IMR-90 (cell line): Measurements from ENCODE around the gene RGS3. TPM values are rescaled to one million over a fixed set of nuclear protein-coding genes. Genes with fewer than 3 reads are reported as not detected.

Experiments used
- ATAC-seq: fragments of 200-7000 bp; cut with Tn5 transposase; 2 replicates; pipeline ENCODE4 v1.9.1; 2020; ENCODE audit warnings: low read depth, mild to moderate bottlenecking, moderate library complexity
- BruUV-seq: library from RNA; stranded (reverse); fragments of 400-500 nt; replicated peaks from 2 replicates; lab custom pipeline; 2021; lab: Mats Ljungman, UMichigan
- CTCF ChIA-PET: fragments of 300-600 bp; formaldehyde crosslinking; extraction: SDS; loops from one replicate; lab custom pipeline; 2021; ENCODE audit warnings: antibody characterized with exemption; lab: Yijun Ruan, JAX
- POLR2A ChIA-PET: fragments of 300-600 bp; sonication (Branson Sonifier 250); formaldehyde crosslinking; loops from one replicate; lab custom pipeline; 2022; ENCODE audit warnings: antibody characterized with exemption; ENCODE audit not compliant: unreplicated experiment; lab: Charles Lee
- DNase-seq: peaks from one replicate; pipeline ENCODE4 v3.0.0; 2013
- H2AFZ ChIP-seq: replicated peaks from 2 replicates; pipeline ENCODE3; 2013; ENCODE audit warnings: low read length, mild to moderate bottlenecking; ENCODE audit not compliant: poor library complexity
- H2AK5ac ChIP-seq: 2 replicates; pipeline ENCODE4 v1.6.1; 2013; ENCODE audit warnings: low read depth, low read length, inconsistent platforms
- H2AK9ac ChIP-seq: replicated peaks from 2 replicates; pipeline ENCODE3; 2013; ENCODE audit warnings: mild to moderate bottlenecking, low read depth, low read length, moderate library complexity; ENCODE audit not compliant: poor library complexity
- H2BK120ac ChIP-seq: 2 replicates; pipeline ENCODE4 v1.6.1; 2013; ENCODE audit warnings: low read depth, low read length, inconsistent platforms
- H2BK15ac ChIP-seq: 3 replicates; pipeline ENCODE4 v1.6.1; 2013; ENCODE audit warnings: low read depth, low read length, inconsistent platforms
- H2BK20ac ChIP-seq: 2 replicates; pipeline ENCODE4 v1.6.1; 2013; ENCODE audit warnings: low read depth, mild to moderate bottlenecking, inconsistent platforms, low read length, moderate library complexity
- H2BK5ac ChIP-seq: 2 replicates; pipeline ENCODE4 v1.6.1; 2013; ENCODE audit warnings: mild to moderate bottlenecking, low read depth, low read length, inconsistent platforms; ENCODE audit not compliant: poor library complexity, severe bottlenecking
- H3K14ac ChIP-seq: replicated peaks from 2 replicates; pipeline ENCODE4 v1.6.1; 2013; ENCODE audit warnings: low read depth, low read length, inconsistent platforms
- H3K18ac ChIP-seq: 2 replicates; pipeline ENCODE4 v1.6.1; 2013; ENCODE audit warnings: low read depth, low read length, control low read depth
- H3K23ac ChIP-seq: 2 replicates; pipeline ENCODE4 v1.6.1; 2013; ENCODE audit warnings: low read depth, low read length, inconsistent platforms
- H3K27ac ChIP-seq: 2 replicates; pipeline ENCODE4 v1.5.1; 2013; ENCODE audit warnings: mild to moderate bottlenecking, control low read depth, low read length; ENCODE audit not compliant: insufficient read depth
- H3K27me3 ChIP-seq: 2 replicates; pipeline ENCODE4 v1.6.1; 2013; ENCODE audit warnings: low read length; ENCODE audit not compliant: control insufficient read depth, insufficient read depth
- H3K36me3 ChIP-seq: 2 replicates; pipeline ENCODE4 v1.6.1; 2013; ENCODE audit warnings: low read length, mixed read lengths; ENCODE audit not compliant: control insufficient read depth, insufficient read depth
- H3K4ac ChIP-seq: 2 replicates; pipeline ENCODE4 v1.6.1; 2013; ENCODE audit warnings: low read depth, low read length, inconsistent platforms
- H3K4me1 ChIP-seq: 2 replicates; pipeline ENCODE4 v1.6.1; 2013; ENCODE audit warnings: low read length, mixed read lengths; ENCODE audit not compliant: control insufficient read depth, insufficient read depth
- H3K4me2 ChIP-seq: 2 replicates; pipeline ENCODE4 v1.6.1; 2013; ENCODE audit warnings: low read depth, mild to moderate bottlenecking, control low read depth, low read length, moderate library complexity
- H3K4me3 ChIP-seq: 2 replicates; pipeline ENCODE4 v1.5.1; 2013; ENCODE audit warnings: low read depth, mild to moderate bottlenecking, control low read depth, low read length, moderate library complexity; ENCODE audit not compliant: insufficient read depth
- H3K56ac ChIP-seq: 2 replicates; pipeline ENCODE4 v1.6.1; 2013; ENCODE audit warnings: low read length, inconsistent platforms; ENCODE audit not compliant: insufficient read depth; ENCODE audit errors: extremely low read depth
- H3K79me1 ChIP-seq, 2 experiments: 2 replicates each; pipeline ENCODE4 v1.6.1; 2013; ENCODE audit warnings: low read length in 2 of 2, inconsistent platforms in 1 of 2, low read depth in 1 of 2
- H3K9ac ChIP-seq: 2 replicates; pipeline ENCODE4 v1.6.1; 2013; ENCODE audit warnings: low read depth, low read length, control low read depth
- H3K9me1 ChIP-seq: 2 replicates; pipeline ENCODE4 v1.6.1; 2013; ENCODE audit warnings: low read length, inconsistent platforms; ENCODE audit not compliant: insufficient read depth
- H3K9me3 ChIP-seq: 2 replicates; pipeline ENCODE4 v1.6.1; 2013; ENCODE audit warnings: low read length; ENCODE audit not compliant: control insufficient read depth, insufficient read depth
- H4K20me1 ChIP-seq: 2 replicates; pipeline ENCODE4 v1.6.1; 2013; ENCODE audit warnings: low read length, inconsistent platforms; ENCODE audit not compliant: insufficient read depth
- H4K5ac ChIP-seq: 2 replicates; pipeline ENCODE4 v1.6.1; 2013; ENCODE audit warnings: mild to moderate bottlenecking, low read depth, low read length, control low read depth
- H4K8ac ChIP-seq, 2 experiments: 2 replicates each; pipeline ENCODE4 v1.6.1; 2013; ENCODE audit warnings: low read depth in 2 of 2, low read length in 2 of 2, control low read depth in 1 of 2, inconsistent platforms in 1 of 2
- H4K91ac ChIP-seq: 2 replicates; pipeline ENCODE4 v1.6.1; 2013; ENCODE audit warnings: low read depth, low read length, inconsistent platforms; ENCODE audit not compliant: insufficient read depth
- BHLHE40 ChIP-seq: fragments of 150-350 bp; IDR thresholded peaks from 2 replicates; pipeline ENCODE4 v1.6.1; 2016; ENCODE audit warnings: mild to moderate bottlenecking, low read depth, low read length
- CEBPB ChIP-seq: IDR thresholded peaks from 2 replicates; pipeline ENCODE4 v1.6.1; 2012; ENCODE audit warnings: low read depth, low read length, improper control_type of control experiment
- CHD1 ChIP-seq: IDR thresholded peaks from 2 replicates; pipeline ENCODE4 v1.6.1; 2012; ENCODE audit warnings: low read depth, low read length, improper control_type of control experiment
- CTCF ChIP-seq: conservative IDR thresholded peaks from 2 replicates; pipeline ENCODE4 v1.5.1; 2012; ENCODE audit warnings: mild to moderate bottlenecking, low read depth, low read length, improper control_type of control experiment
- ELK1 ChIP-seq: fragments of 150-350 bp; IDR thresholded peaks from 2 replicates; pipeline ENCODE4 v1.6.1; 2016; ENCODE audit warnings: low read depth, mild to moderate bottlenecking, low read length, moderate library complexity, borderline replicate concordance
- FOS ChIP-seq: fragments of 150-350 bp; IDR thresholded peaks from 2 replicates; pipeline ENCODE4 v1.6.1; 2016; ENCODE audit warnings: low read depth, low read length
- MAFK ChIP-seq: IDR thresholded peaks from 2 replicates; pipeline ENCODE4 v1.6.1; 2012; ENCODE audit warnings: low read depth, low read length, improper control_type of control experiment
- MAZ ChIP-seq: IDR thresholded peaks from 2 replicates; pipeline ENCODE4 v1.6.1; 2012; ENCODE audit warnings: low read depth, mild to moderate bottlenecking, low read length, improper control_type of control experiment, moderate library complexity, borderline replicate concordance
- MXI1 ChIP-seq: IDR thresholded peaks from 2 replicates; pipeline ENCODE4 v1.6.1; 2012; ENCODE audit warnings: low read depth, mild to moderate bottlenecking, low read length, moderate library complexity, borderline replicate concordance
- NFE2L2 ChIP-seq: fragments of 150-350 bp; IDR thresholded peaks from 2 replicates; pipeline ENCODE4 v1.6.1; 2016; ENCODE audit warnings: low read depth, mild to moderate bottlenecking, low read length
- POLR2A ChIP-seq: IDR thresholded peaks from 2 replicates; pipeline ENCODE4 v1.6.1; 2012; ENCODE audit warnings: mild to moderate bottlenecking, low read depth, low read length
- RAD21 ChIP-seq: IDR thresholded peaks from 2 replicates; pipeline ENCODE4 v1.6.1; 2012; ENCODE audit warnings: low read length, improper control_type of control experiment
- RCOR1 ChIP-seq: IDR thresholded peaks from 2 replicates; pipeline ENCODE4 v1.6.1; 2012; ENCODE audit warnings: mild to moderate bottlenecking, low read length, improper control_type of control experiment; ENCODE audit not compliant: insufficient replicate concordance
- RFX5 ChIP-seq: IDR thresholded peaks from 2 replicates; pipeline ENCODE4 v1.8.0; 2012; ENCODE audit warnings: low read depth, mild to moderate bottlenecking, low read length, moderate library complexity
- SMC3 ChIP-seq: fragments of 150-350 bp; IDR thresholded peaks from 2 replicates; pipeline ENCODE4 v1.6.1; 2016; ENCODE audit warnings: low read depth, mild to moderate bottlenecking, antibody characterized with exemption, low read length, moderate library complexity
- whole genome bisulfite sequencing, 2 experiments: methylation state at CpG; one replicate each; pipeline versions ENCODE4 v1.1.5 to v1.1.7; 2013; ENCODE audit warnings: missing lambda C conversion rate in 2 of 2; ENCODE audit not compliant: insufficient read length in 1 of 2; ENCODE audit errors: extremely low coverage in 2 of 2; 5-methylcytosine and 5-hydroxymethylcytosine counted together
- dilution Hi-C: fragments of 300-500 bp; cut with HindIII; formaldehyde crosslinking; loops from one replicate; pipeline ENCODE4 v1.14.3; 2018; ENCODE audit warnings: low sequenced_read_pairs; ENCODE audit not compliant: unreplicated experiment
- in situ Hi-C: fragments of 300-500 bp; cut with MboI; formaldehyde crosslinking; loops from 3 replicates; pipeline ENCODE4 v1.14.3; 2019; ENCODE audit warnings: low sequenced_read_pairs, inconsistent platforms, mixed read lengths
- intact Hi-C: fragments of 100-400 bp; cut with micrococcal nuclease; formaldehyde crosslinking; loops from 2 replicates; pipeline ENCODE4 v1.10.0; 2022
- polyA plus RNA-seq, 3 experiments: library from polyadenylated mRNA; depleted of rRNA; stranded (reverse); fragments of >200 nt; gene quantifications; 2 replicates each; pipeline ENCODE4 v1.2.3, GENCODE V29; 2012; ENCODE audit warnings: low replicate concordance in 1 of 3
- total RNA-seq: library from RNA; depleted of rRNA; stranded (reverse); fragments of >200 nt; gene quantifications from 2 replicates; pipeline ENCODE4 v1.2.3, GENCODE V29; 2012
- TF ChIP-seq, protein P1 (sequence below): fragments of 150-350 bp; IDR thresholded peaks from 2 replicates; pipeline ENCODE4 v1.6.1; 2017; ENCODE audit warnings: mild to moderate bottlenecking, antibody characterized with exemption, low read length, low read depth

The RGS3 gene
- total and polyA plus RNA-seq, 2 of the 4 experiments (the other 2 are of a cell fraction): 51.8 to 65.6 TPM

GRCh38 chr9:113503613-113504211, 40.2 kb downstream of the RGS3 start:
- peak; percentile 23 for DNase-seq
- Histone ChIP-seq H2AK5ac (peak overlapping the region; percentile 20; the same call in 1 of the 2 replicates), H2BK20ac (no peak overlapping the region; the same call in 1 of the 2 replicates), H3K56ac (no peak overlapping the region), H2BK5ac (no peak overlapping the region), H3K4ac (peak overlapping the region; percentile 53; the same call in 1 of the 2 replicates), H4K91ac (no peak overlapping the region; the same call in 1 of the 2 replicates), H4K20me1 (no peaks in the 10 kb centered on the region), H3K9ac (no peak overlapping the region), H3K4me1 (peaks cover 7% of the 10 kb centered on the region), H3K18ac (peak overlapping the region; percentile 6; the same call in 1 of the 2 replicates), H3K9me1 (peaks cover 9% of the 10 kb centered on the region), H2BK15ac (no peak overlapping the region; the same call in 2 of the 3 replicates), H4K8ac (peak overlapping the region; percentile 68 to 85), H2BK120ac (peak overlapping the region; percentile 26; the same call in 1 of the 2 replicates), H4K5ac (peak overlapping the region; percentile 52), H3K27ac (no peak overlapping the region), H3K27me3 (no peaks in the 10 kb centered on the region), H3K79me1 (no peaks in the 10 kb centered on the region), H3K4me3 (no peak overlapping the region), H2AK9ac (no peak overlapping the region), H2AFZ (peak overlapping the region; percentile 84), H3K9me3 (no peaks in the 10 kb centered on the region), H3K36me3 (no peaks in the 10 kb centered on the region), H3K23ac (no peak overlapping the region), H3K14ac (0 out of 2 replicates have a peak overlapping the region, but pooled peaks have one; percentile 52), H3K4me2 (no peak overlapping the region)
- intact Hi-C loops: no loop called here
- BruUV-seq: no TSS peak
- in situ Hi-C loops: no loop called here
- dilution Hi-C loops: no loop called here
- ChIA-PET CTCF (no interaction called here), POLR2A (no interaction called here)
- no CpG with 5 or more reads among the region's 10 CpGs for WGBS, 2 experiments
- ATAC-seq: no peak
- TF ChIP-seq NFE2L2 (no peak), CEBPB (no peak), MAFK (no peak), RFX5 (no peak), MAZ (no peak), SMC3 (no peak), CTCF (no peak), POLR2A (no peak), CHD1 (no peak), BHLHE40 (no peak), RCOR1 (no peak), FOS (no peak), ELK1 (no peak), RAD21 (no peak), MXI1 (no peak)
- TF ChIP-seq, protein P1, sequence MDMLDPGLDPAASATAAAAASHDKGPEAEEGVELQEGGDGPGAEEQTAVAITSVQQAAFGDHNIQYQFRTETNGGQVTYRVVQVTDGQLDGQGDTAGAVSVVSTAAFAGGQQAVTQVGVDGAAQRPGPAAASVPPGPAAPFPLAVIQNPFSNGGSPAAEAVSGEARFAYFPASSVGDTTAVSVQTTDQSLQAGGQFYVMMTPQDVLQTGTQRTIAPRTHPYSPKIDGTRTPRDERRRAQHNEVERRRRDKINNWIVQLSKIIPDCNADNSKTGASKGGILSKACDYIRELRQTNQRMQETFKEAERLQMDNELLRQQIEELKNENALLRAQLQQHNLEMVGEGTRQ: no peak
